SU-DHL-6 (cell line): ENCODE data around the gene ENOX1.

Experiments used
- H2AFZ ChIP-seq: fragments of 200-600 bp; sonication (generic); 2 replicates; pipeline ENCODE4 v1.6.1; 2014; ENCODE audit warnings: low read depth, mild to moderate bottlenecking, moderate library complexity, mixed read lengths, antibody characterized with exemption, low read length; ENCODE audit not compliant: severe bottlenecking
- H3F3A ChIP-seq: fragments of 200-600 bp; shearing (Covaris generic); 2 replicates; pipeline ENCODE4 v1.6.0; 2016; ENCODE audit warnings: antibody characterized with exemption, mild to moderate bottlenecking; ENCODE audit not compliant: insufficient read depth
- H3K27ac ChIP-seq: fragments of 200-600 bp; sonication (generic); 2 replicates; pipeline ENCODE4 v1.5.1; 2016; ENCODE audit warnings: low read depth, mild to moderate bottlenecking, low read length, moderate library complexity, mixed read lengths
- H3K27me3 ChIP-seq: fragments of 200-600 bp; sonication (generic), shearing (Covaris generic); 2 replicates; pipeline ENCODE4 v1.6.0; 2014; ENCODE audit warnings: mild to moderate bottlenecking, low read length
- H3K36me3 ChIP-seq: fragments of 200-600 bp; sonication (generic); 2 replicates; pipeline ENCODE4 v1.6.1; 2014; ENCODE audit warnings: mild to moderate bottlenecking, low read length, mixed read lengths
- H3K4me2 ChIP-seq: fragments of 300-600, 200-600 bp; shearing (Covaris generic), sonication (generic); 2 replicates; pipeline ENCODE4 v1.6.0; 2014; ENCODE audit warnings: low read length, low read depth, mild to moderate bottlenecking; ENCODE audit not compliant: poor library complexity, severe bottlenecking
- H3K4me3 ChIP-seq: fragments of 200-600 bp; sonication (generic); 2 replicates; pipeline ENCODE4 v1.5.1; 2014; ENCODE audit warnings: antibody characterized with exemption, low read length, mild to moderate bottlenecking, mixed read lengths; ENCODE audit not compliant: insufficient read depth, poor library complexity, severe bottlenecking
- H3K79me2 ChIP-seq: fragments of 200-600 bp; sonication (generic); 2 replicates; pipeline ENCODE4 v1.6.1; 2014; ENCODE audit warnings: mild to moderate bottlenecking, low read length, moderate library complexity; ENCODE audit not compliant: insufficient read depth
- H3K9ac ChIP-seq: fragments of 200-600 bp; sonication (generic); 2 replicates; pipeline ENCODE4 v1.7.0; 2014; ENCODE audit warnings: mild to moderate bottlenecking, low read length
- H3K9me2 ChIP-seq: fragments of 200-600 bp; sonication (generic); replicated peaks from 2 replicates; pipeline ENCODE4 v1.6.1; 2014; ENCODE audit warnings: low read length; ENCODE audit not compliant: insufficient read depth
- H3K9me3 ChIP-seq: fragments of 200-600 bp; sonication (generic); 2 replicates; pipeline ENCODE4 v1.6.1; 2014; ENCODE audit warnings: low read length, mixed read lengths; ENCODE audit not compliant: insufficient read depth
- H4K20me1 ChIP-seq: fragments of 200-600 bp; sonication (generic); 2 replicates; pipeline ENCODE4 v1.6.1; 2014; ENCODE audit warnings: low read depth, mild to moderate bottlenecking, antibody characterized with exemption, low read length, moderate library complexity, mixed read lengths
- EZH2phosphoT487 ChIP-seq: fragments of 200-600 bp; sonication (generic), shearing (Covaris generic); conservative IDR thresholded peaks from 2 replicates; pipeline ENCODE4 v1.6.1; 2018; ENCODE audit warnings: mild to moderate bottlenecking, antibody characterized with exemption, low read length, moderate library complexity, mixed read lengths
- TF ChIP-seq, protein P1 (sequence below): fragments of 200-600 bp; sonication (generic); IDR thresholded peaks from one replicate; pipeline ENCODE4 v1.5.1; 2017; ENCODE audit warnings: antibody characterized with exemption, mild to moderate bottlenecking, low read length, moderate library complexity; ENCODE audit not compliant: insufficient read depth, poor library complexity, severe bottlenecking

ENOX1 gene

DNA sequence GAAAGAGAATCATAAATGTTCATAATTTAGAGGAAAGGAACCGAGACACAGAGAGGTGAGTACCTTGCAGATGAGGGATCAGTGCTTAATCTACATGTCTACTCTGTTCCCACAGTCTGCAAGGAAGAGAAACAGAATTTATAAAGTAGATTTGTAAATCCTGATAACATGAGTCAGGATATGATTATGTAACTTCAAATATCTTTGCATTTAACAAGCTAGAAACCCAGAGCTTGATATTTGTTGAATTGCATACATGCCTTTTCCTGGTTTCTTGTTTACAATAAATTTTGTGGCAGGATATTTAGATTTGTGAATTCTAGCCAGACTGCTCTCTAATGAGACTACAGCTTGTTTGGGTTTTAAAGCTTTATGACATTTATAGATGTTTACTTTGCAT is 219.2 kb downstream of the ENOX1 start:
- Histone ChIP-seq H2AFZ (no peak overlapping the region), H3K4me2 (no peak overlapping the region), H3K36me3 (no peaks in the 10 kb centered on the region), H3F3A (no peaks in the 10 kb centered on the region), H3K9me2 (no peaks in the 10 kb centered on the region), H3K79me2 (no peaks in the 10 kb centered on the region), H3K27ac (no peak overlapping the region), H3K4me3 (no peak overlapping the region), H4K20me1 (no peaks in the 10 kb centered on the region), H3K27me3 (no peaks in the 10 kb centered on the region), H3K9ac (no peak overlapping the region), H3K9me3 (no peaks in the 10 kb centered on the region)
- TF ChIP-seq, protein P1, sequence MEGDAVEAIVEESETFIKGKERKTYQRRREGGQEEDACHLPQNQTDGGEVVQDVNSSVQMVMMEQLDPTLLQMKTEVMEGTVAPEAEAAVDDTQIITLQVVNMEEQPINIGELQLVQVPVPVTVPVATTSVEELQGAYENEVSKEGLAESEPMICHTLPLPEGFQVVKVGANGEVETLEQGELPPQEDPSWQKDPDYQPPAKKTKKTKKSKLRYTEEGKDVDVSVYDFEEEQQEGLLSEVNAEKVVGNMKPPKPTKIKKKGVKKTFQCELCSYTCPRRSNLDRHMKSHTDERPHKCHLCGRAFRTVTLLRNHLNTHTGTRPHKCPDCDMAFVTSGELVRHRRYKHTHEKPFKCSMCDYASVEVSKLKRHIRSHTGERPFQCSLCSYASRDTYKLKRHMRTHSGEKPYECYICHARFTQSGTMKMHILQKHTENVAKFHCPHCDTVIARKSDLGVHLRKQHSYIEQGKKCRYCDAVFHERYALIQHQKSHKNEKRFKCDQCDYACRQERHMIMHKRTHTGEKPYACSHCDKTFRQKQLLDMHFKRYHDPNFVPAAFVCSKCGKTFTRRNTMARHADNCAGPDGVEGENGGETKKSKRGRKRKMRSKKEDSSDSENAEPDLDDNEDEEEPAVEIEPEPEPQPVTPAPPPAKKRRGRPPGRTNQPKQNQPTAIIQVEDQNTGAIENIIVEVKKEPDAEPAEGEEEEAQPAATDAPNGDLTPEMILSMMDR = no peak
- no peak for TF ChIP-seq EZH2phosphoT487

DNA sequence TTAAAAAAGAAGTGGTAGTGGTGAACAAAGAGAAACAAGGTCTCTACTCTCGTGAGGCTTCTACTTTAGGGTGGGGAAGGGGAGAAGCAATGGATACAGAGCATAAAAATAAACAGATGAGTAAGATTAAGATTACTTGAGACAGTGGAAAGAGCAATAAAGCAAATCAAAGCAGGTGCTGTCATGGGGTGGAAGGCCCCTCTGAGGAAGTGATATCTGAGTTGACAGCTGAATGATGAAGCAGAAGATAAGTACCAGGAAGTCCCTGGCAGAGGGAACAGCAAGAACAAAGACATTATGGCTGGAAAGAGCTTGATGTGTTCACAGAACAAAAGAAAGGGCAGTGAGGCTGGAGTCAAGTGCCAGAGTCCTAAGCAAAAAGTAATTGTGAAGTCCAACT is 221.8 kb downstream of the ENOX1 start:
- Histone ChIP-seq H3K27ac (no peak overlapping the region), H3K36me3 (no peaks in the 10 kb centered on the region), H3K9me3 (no peaks in the 10 kb centered on the region), H3K27me3 (no peaks in the 10 kb centered on the region), H3K79me2 (no peaks in the 10 kb centered on the region), H4K20me1 (no peaks in the 10 kb centered on the region), H2AFZ (no peak overlapping the region), H3K4me2 (no peak overlapping the region), H3K9ac (no peak overlapping the region), H3F3A (no peaks in the 10 kb centered on the region), H3K4me3 (no peak overlapping the region), H3K9me2 (no peaks in the 10 kb centered on the region)
- no peak for TF ChIP-seq EZH2phosphoT487
- TF ChIP-seq, protein P1 = no peak

DNA sequence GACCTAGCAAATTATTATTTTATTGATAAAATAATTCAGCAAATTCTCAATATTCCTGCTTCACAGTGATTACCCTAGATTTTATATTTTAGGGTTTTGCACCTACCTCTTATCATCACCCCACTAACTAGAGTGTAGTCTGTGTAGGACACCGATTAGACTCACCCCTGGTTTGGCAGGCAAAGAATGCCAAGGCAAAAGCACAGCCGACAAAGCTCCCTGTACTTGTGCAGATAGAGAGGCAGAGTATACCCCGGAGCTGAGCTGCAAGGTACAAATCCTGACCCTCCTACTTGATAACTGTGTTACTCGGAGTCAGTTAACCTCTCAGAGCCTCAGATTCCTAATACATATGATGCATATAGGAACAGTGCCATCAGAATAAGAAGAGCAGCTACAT is 225.7 kb downstream of the ENOX1 start:
- H3K36me3 ChIP-seq = no peaks in the 10 kb centered on the region
- no peak overlapping the region for H3K27ac ChIP-seq
- no peak for TF ChIP-seq EZH2phosphoT487
- TF ChIP-seq, protein P1 = no peak
- no peaks in the 10 kb centered on the region for H4K20me1 ChIP-seq
- H3K9me2 ChIP-seq = no peaks in the 10 kb centered on the region
- no peak overlapping the region for H2AFZ ChIP-seq
- no peak overlapping the region for H3K4me3 ChIP-seq
- no peak overlapping the region for H3K9ac ChIP-seq
- no peaks in the 10 kb centered on the region for H3K9me3 ChIP-seq
- no peaks in the 10 kb centered on the region for H3K79me2 ChIP-seq
- H3K27me3 ChIP-seq = no peaks in the 10 kb centered on the region
- no peaks in the 10 kb centered on the region for H3F3A ChIP-seq
- H3K4me2 ChIP-seq = no peak overlapping the region

DNA sequence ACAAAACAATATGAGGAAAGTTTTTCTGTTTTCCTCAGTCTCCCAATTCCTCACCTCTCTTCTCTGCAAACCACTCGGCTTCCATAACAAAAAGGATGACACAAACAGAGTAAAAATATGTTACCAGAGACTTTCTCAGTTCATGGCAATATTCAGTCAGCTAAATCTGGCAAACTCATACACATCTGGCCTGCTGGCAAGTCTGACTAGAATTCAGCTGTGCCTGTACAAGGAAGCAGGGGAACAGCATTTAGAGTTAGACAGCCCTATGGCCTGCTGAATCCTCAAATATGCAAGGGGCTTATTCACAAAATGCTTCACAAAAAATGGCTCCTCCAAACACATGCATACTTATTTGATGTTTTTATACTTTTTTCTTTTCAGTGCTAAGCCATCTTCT is 227.8 kb downstream of the ENOX1 start:
- Histone ChIP-seq H3K27me3 (no peaks in the 10 kb centered on the region), H3F3A (no peaks in the 10 kb centered on the region), H3K4me3 (no peak overlapping the region), H3K4me2 (no peak overlapping the region), H4K20me1 (no peaks in the 10 kb centered on the region), H3K9me3 (no peaks in the 10 kb centered on the region), H2AFZ (no peak overlapping the region), H3K9me2 (no peaks in the 10 kb centered on the region), H3K9ac (no peak overlapping the region), H3K27ac (no peak overlapping the region), H3K36me3 (no peaks in the 10 kb centered on the region), H3K79me2 (no peaks in the 10 kb centered on the region)
- TF ChIP-seq EZH2phosphoT487 = no peak
- TF ChIP-seq, protein P1 = no peak
